Liver (tissue), 9 donors: ENCODE results near the gene CARTPT. TPM values are rescaled to one million over a fixed set of nuclear protein-coding genes. Genes with fewer than 3 reads are reported as not detected.

ENCODE experiments used
- DNase-seq: peaks from one replicate; pipeline ENCODE4 v3.0.0-alpha.2; 2017; ENCODE audit warnings: low spot score
- H3K27ac ChIP-seq, 2 donors: one replicate each; pipeline ENCODE4 v1.7.0; 2013; ENCODE audit warnings: inconsistent platforms in 2 of 2, low read length in 2 of 2, control low read depth in 1 of 2, low read depth in 1 of 2, mild to moderate bottlenecking in 1 of 2
- H3K27me3 ChIP-seq, 4 donors: one replicate each; pipeline versions ENCODE4 v1.6.1 to v1.7.0; 2013; ENCODE audit warnings: low read length in 3 of 4, inconsistent platforms in 1 of 4, mild to moderate bottlenecking in 1 of 4, moderate library complexity in 1 of 4; ENCODE audit not compliant: control insufficient read depth in 4 of 4, insufficient read depth in 4 of 4
- H3K36me3 ChIP-seq, 4 donors: one replicate each; pipeline versions ENCODE4 v1.6.1 to v1.7.0; 2013; ENCODE audit warnings: low read length in 3 of 4, mild to moderate bottlenecking in 3 of 4, low read depth in 1 of 4, moderate library complexity in 1 of 4; ENCODE audit not compliant: control insufficient read depth in 4 of 4, insufficient read depth in 3 of 4
- H3K4me1 ChIP-seq, 4 donors: one replicate each; pipeline versions ENCODE4 v1.6.1 to v1.7.0; 2013; ENCODE audit warnings: low read length in 3 of 4, mild to moderate bottlenecking in 3 of 4, moderate library complexity in 1 of 4; ENCODE audit not compliant: control insufficient read depth in 4 of 4, insufficient read depth in 4 of 4
- H3K4me3 ChIP-seq, 3 donors: one replicate each; pipeline versions ENCODE4 v1.6.1 to v1.7.0; 2013; ENCODE audit warnings: low read length in 3 of 3, control low read depth in 1 of 3, low read depth in 1 of 3, mild to moderate bottlenecking in 1 of 3
- H3K9ac ChIP-seq, 2 donors: one replicate each; pipeline ENCODE4 v1.7.0; 2013; ENCODE audit warnings: low read length in 2 of 2, mild to moderate bottlenecking in 2 of 2, moderate library complexity in 2 of 2, control low read depth in 1 of 2, low read depth in 1 of 2
- H3K9me3 ChIP-seq, 4 donors: one replicate each; pipeline versions ENCODE4 v1.6.1 to v1.7.0; 2013; ENCODE audit warnings: low read length in 3 of 4; ENCODE audit not compliant: control insufficient read depth in 4 of 4
- EGR1 ChIP-seq, 2 donors: IDR thresholded peaks; 2 replicates each; pipeline ENCODE4 v1.6.1; 2016 to 2018; ENCODE audit warnings: antibody characterized with exemption in 2 of 2, low read depth in 2 of 2
- FOXA1 ChIP-seq: IDR thresholded peaks from 2 replicates; pipeline ENCODE4 v1.6.1; 2016; ENCODE audit warnings: antibody characterized with exemption
- FOXA2 ChIP-seq: IDR thresholded peaks from 2 replicates; pipeline ENCODE4 v1.6.1; 2016; ENCODE audit warnings: antibody characterized with exemption
- GABPA ChIP-seq, 2 donors: IDR thresholded peaks in 1 of 2; conservative IDR thresholded peaks in 1 of 2; 2 replicates each; pipeline ENCODE4 v1.6.1; 2016; ENCODE audit warnings: antibody characterized with exemption in 2 of 2, mild to moderate bottlenecking in 1 of 2, moderate library complexity in 1 of 2
- HNF4A ChIP-seq, 2 donors: conservative IDR thresholded peaks; 2 replicates each; pipeline ENCODE4 v1.6.1; 2016; ENCODE audit warnings: antibody characterized with exemption in 2 of 2, mild to moderate bottlenecking in 2 of 2
- HNF4G ChIP-seq: IDR thresholded peaks from 2 replicates; pipeline ENCODE4 v1.6.1; 2016; ENCODE audit warnings: antibody characterized with exemption
- NR2F2 ChIP-seq: IDR thresholded peaks from 2 replicates; pipeline ENCODE4 v1.6.1; 2016; ENCODE audit warnings: antibody characterized with exemption
- RAD21 ChIP-seq, 2 donors: IDR thresholded peaks; 2 replicates each; pipeline ENCODE4 v1.6.1; 2016; ENCODE audit warnings: antibody characterized with exemption in 2 of 2, mild to moderate bottlenecking in 2 of 2
- RXRA ChIP-seq, 2 donors: IDR thresholded peaks; 2 replicates each; pipeline ENCODE4 v1.6.1; 2017 to 2018; ENCODE audit warnings: antibody characterized with exemption in 2 of 2, mild to moderate bottlenecking in 1 of 2
- SP1 ChIP-seq: IDR thresholded peaks from 2 replicates; pipeline ENCODE4 v1.6.1; 2018; ENCODE audit warnings: antibody characterized with exemption, mild to moderate bottlenecking
- TAF1 ChIP-seq: conservative IDR thresholded peaks from 2 replicates; pipeline ENCODE4 v1.6.1; 2016; ENCODE audit warnings: antibody characterized with exemption, mild to moderate bottlenecking
- YY1 ChIP-seq: IDR thresholded peaks from 2 replicates; pipeline ENCODE4 v1.6.1; 2016; ENCODE audit warnings: antibody characterized with exemption, mild to moderate bottlenecking
- WGBS: extraction: QIAGEN DNeasy Blood & Tissue Kit; methylation state at CpG from one replicate; pipeline ENCODE4 v1.1.7; 2013; 5-methylcytosine and 5-hydroxymethylcytosine counted together
- polyA plus RNA-seq, 2 donors: library from polyadenylated mRNA; stranded (reverse) in 1 of 2; unstranded in 1 of 2; fragments of 200-250 nt in 1 of 2; fragments of >200 nt in 1 of 2; fragmentation: Nextera tagmentation in 1 of 2; extraction: Ambion mirVana in 1 of 2; gene quantifications; one replicate each; pipeline versions ENCODE4 v1.2.1 to v1.2.3, GENCODE V29; 2013 to 2015
- total RNA-seq, 2 donors: library from RNA; depleted of rRNA; stranded (reverse); fragments of >200 nt; gene quantifications; one replicate each; pipeline ENCODE4 v1.2.3, GENCODE V29; 2014
- TF ChIP-seq, protein P1 (sequence below): IDR thresholded peaks from 2 replicates; pipeline ENCODE4 v1.6.1; 2016; ENCODE audit warnings: antibody characterized with exemption
- TF ChIP-seq, protein P2 (sequence below): IDR thresholded peaks from 2 replicates; pipeline ENCODE4 v1.6.1; 2016; ENCODE audit warnings: antibody characterized with exemption
- TF ChIP-seq, protein P3 (sequence below): IDR thresholded peaks from 2 replicates; pipeline ENCODE4 v1.6.1; 2016; ENCODE audit warnings: antibody characterized with exemption, mild to moderate bottlenecking
- TF ChIP-seq, protein P4 (sequence below): IDR thresholded peaks from 2 replicates; pipeline ENCODE4 v1.6.1; 2016; ENCODE audit warnings: antibody characterized with exemption
- TF ChIP-seq, protein P5 (sequence below): fragments of 150-350 bp; IDR thresholded peaks from 2 replicates; pipeline ENCODE4 v1.5.1; 2017; ENCODE audit warnings: improper control_type of control experiment, low read depth, low read length; ENCODE audit not compliant: missing input control
- donor health status: healthy.
- donor health status: healthy.
- donor health status: healthy.
- donor health status: healthy.
- donor health status: healthy.

The CARTPT gene
- total and polyA plus RNA-seq, 4 donors = not detected

DNA sequence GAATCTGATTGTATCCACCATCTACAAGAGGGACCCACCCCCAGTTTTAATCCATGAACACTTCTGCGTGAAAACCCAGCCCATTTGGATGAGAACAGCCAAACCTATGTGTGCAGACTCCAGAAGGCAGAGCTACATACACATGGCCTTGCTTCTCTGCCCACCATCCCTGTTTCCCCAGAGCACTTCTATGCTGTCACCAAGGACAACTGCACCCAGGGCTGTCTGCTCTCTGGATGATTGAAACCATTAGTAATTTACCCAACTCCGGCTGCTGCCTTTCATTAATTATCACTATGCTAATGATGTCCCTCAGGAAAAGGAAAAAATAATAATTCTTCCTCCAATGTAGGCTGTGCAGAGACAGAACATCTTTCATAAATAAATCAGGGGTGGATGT is 8.9 kb downstream of the CARTPT start:
- 80% methylated on average over 2 of the region's 2 CpGs for WGBS
- H3K27ac ChIP-seq = no peak overlapping the region
- DNase-seq = no peak

DNA sequence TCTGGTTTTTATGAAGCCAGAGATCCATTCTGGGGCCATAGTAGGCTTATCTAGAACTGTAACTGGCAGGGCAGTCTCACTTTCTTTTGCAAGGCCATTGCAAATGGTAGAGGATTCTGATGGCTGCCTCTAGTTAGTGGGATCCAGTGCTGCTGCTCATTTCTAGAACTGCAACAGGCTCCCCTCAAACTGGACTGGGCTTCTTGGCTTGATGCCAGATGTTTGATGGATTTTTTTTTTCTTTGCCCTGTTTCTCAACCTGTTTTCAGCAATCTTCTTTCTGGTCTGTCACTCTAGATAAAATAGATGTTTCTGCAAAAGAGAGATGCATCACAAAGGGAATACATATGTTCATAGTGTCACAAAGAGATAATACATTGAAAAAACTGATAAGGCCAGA is 11.9 kb downstream of the CARTPT start:
- no peak overlapping the region for H3K9ac ChIP-seq
- DNase-seq = no peak
- no peak overlapping the region for H3K27ac ChIP-seq
- no peaks in the 10 kb centered on the region for H3K27me3 ChIP-seq
- no peak overlapping the region for H3K4me3 ChIP-seq
- no peak for TF ChIP-seq TAF1
- TF ChIP-seq, protein P1, sequence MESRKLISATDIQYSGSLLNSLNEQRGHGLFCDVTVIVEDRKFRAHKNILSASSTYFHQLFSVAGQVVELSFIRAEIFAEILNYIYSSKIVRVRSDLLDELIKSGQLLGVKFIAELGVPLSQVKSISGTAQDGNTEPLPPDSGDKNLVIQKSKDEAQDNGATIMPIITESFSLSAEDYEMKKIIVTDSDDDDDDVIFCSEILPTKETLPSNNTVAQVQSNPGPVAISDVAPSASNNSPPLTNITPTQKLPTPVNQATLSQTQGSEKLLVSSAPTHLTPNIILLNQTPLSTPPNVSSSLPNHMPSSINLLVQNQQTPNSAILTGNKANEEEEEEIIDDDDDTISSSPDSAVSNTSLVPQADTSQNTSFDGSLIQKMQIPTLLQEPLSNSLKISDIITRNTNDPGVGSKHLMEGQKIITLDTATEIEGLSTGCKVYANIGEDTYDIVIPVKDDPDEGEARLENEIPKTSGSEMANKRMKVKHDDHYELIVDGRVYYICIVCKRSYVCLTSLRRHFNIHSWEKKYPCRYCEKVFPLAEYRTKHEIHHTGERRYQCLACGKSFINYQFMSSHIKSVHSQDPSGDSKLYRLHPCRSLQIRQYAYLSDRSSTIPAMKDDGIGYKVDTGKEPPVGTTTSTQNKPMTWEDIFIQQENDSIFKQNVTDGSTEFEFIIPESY = no peak
- no peak for TF ChIP-seq NR2F2
- no peak for TF ChIP-seq GABPA (IDR thresholded peaks at IDR 0.05 in 1 of 2, conservative IDR thresholded peaks at IDR 0.05 in 1 of 2)
- no peak for TF ChIP-seq RXRA (IDR thresholded peaks at IDR 0.05)
- TF ChIP-seq RAD21 (IDR thresholded peaks at IDR 0.05) = no peak
- TF ChIP-seq, protein P2, sequence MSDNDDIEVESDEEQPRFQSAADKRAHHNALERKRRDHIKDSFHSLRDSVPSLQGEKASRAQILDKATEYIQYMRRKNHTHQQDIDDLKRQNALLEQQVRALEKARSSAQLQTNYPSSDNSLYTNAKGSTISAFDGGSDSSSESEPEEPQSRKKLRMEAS = no peak
- no peak for TF ChIP-seq EGR1 (IDR thresholded peaks at IDR 0.05; ENCODE audit: low read depth in 2 of 2)
- TF ChIP-seq HNF4G = no peak
- no peak for TF ChIP-seq YY1
- TF ChIP-seq, protein P3, sequence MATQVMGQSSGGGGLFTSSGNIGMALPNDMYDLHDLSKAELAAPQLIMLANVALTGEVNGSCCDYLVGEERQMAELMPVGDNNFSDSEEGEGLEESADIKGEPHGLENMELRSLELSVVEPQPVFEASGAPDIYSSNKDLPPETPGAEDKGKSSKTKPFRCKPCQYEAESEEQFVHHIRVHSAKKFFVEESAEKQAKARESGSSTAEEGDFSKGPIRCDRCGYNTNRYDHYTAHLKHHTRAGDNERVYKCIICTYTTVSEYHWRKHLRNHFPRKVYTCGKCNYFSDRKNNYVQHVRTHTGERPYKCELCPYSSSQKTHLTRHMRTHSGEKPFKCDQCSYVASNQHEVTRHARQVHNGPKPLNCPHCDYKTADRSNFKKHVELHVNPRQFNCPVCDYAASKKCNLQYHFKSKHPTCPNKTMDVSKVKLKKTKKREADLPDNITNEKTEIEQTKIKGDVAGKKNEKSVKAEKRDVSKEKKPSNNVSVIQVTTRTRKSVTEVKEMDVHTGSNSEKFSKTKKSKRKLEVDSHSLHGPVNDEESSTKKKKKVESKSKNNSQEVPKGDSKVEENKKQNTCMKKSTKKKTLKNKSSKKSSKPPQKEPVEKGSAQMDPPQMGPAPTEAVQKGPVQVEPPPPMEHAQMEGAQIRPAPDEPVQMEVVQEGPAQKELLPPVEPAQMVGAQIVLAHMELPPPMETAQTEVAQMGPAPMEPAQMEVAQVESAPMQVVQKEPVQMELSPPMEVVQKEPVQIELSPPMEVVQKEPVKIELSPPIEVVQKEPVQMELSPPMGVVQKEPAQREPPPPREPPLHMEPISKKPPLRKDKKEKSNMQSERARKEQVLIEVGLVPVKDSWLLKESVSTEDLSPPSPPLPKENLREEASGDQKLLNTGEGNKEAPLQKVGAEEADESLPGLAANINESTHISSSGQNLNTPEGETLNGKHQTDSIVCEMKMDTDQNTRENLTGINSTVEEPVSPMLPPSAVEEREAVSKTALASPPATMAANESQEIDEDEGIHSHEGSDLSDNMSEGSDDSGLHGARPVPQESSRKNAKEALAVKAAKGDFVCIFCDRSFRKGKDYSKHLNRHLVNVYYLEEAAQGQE = no peak
- TF ChIP-seq, protein P4, sequence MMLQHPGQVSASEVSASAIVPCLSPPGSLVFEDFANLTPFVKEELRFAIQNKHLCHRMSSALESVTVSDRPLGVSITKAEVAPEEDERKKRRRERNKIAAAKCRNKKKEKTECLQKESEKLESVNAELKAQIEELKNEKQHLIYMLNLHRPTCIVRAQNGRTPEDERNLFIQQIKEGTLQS = no peak
- no peak for TF ChIP-seq SP1
- no peaks in the 10 kb centered on the region for H3K9me3 ChIP-seq
- no peaks in the 10 kb centered on the region for H3K4me1 ChIP-seq
- H3K36me3 ChIP-seq = no peaks in the 10 kb centered on the region

More for the DNA sequence above, 8.9 kb downstream of the CARTPT start:
- H3K9ac ChIP-seq = no peak overlapping the region
- H3K9me3 ChIP-seq = no peaks in the 10 kb centered on the region
- no peak overlapping the region for H3K4me3 ChIP-seq
- H3K36me3 ChIP-seq = no peaks in the 10 kb centered on the region
- peaks cover 0 to 3% (median 0%) of the 10 kb centered on the region in 4 donors for H3K27me3 ChIP-seq
- TF ChIP-seq FOXA2 (no peak), GABPA (IDR thresholded peaks at IDR 0.05 in 1 of 2, conservative IDR thresholded peaks at IDR 0.05 in 1 of 2) (no peak), RXRA (IDR thresholded peaks at IDR 0.05) (no peak), FOXA1 (no peak), YY1 (no peak), RAD21 (IDR thresholded peaks at IDR 0.05) (no peak), HNF4A (conservative IDR thresholded peaks at IDR 0.05) (no peak), HNF4G (no peak), NR2F2 (no peak)
- TF ChIP-seq, protein P2 = no peak
- TF ChIP-seq, protein P5, sequence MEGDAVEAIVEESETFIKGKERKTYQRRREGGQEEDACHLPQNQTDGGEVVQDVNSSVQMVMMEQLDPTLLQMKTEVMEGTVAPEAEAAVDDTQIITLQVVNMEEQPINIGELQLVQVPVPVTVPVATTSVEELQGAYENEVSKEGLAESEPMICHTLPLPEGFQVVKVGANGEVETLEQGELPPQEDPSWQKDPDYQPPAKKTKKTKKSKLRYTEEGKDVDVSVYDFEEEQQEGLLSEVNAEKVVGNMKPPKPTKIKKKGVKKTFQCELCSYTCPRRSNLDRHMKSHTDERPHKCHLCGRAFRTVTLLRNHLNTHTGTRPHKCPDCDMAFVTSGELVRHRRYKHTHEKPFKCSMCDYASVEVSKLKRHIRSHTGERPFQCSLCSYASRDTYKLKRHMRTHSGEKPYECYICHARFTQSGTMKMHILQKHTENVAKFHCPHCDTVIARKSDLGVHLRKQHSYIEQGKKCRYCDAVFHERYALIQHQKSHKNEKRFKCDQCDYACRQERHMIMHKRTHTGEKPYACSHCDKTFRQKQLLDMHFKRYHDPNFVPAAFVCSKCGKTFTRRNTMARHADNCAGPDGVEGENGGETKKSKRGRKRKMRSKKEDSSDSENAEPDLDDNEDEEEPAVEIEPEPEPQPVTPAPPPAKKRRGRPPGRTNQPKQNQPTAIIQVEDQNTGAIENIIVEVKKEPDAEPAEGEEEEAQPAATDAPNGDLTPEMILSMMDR = no peak
- TF ChIP-seq, protein P1 = no peak
- H3K4me1 ChIP-seq = no peaks in the 10 kb centered on the region
